GM18505 (cell line): Measurements from ENCODE around the gene GLDC.
A peak's percentile ranks its signal among the peaks of the same experiment; 100 is the strongest.

Source experiments
- ATAC-seq: cut with Tn5 transposase; IDR thresholded peaks from one replicate; pipeline ENCODE4 v1.9.1; 2021; ENCODE audit not compliant: unreplicated experiment
- POLR2A ChIP-seq: IDR thresholded peaks from 4 replicates; pipeline ENCODE4 v1.6.1; 2011; ENCODE audit warnings: borderline replicate concordance; ENCODE audit not compliant: insufficient read depth, insufficient read length; ENCODE audit errors: extremely low read depth

The GLDC gene

GRCh38 chr9:6675268-6675667, 29.7 kb upstream of the GLDC start:
- ATAC-seq, result no peak
- TF ChIP-seq POLR2A, result no peak

- no peak for ATAC-seq
- no peak for TF ChIP-seq POLR2A
Observed at GRCh38 chr9:6673326-6674025, 27.9 kb upstream of the GLDC start.

- no peak for TF ChIP-seq POLR2A
- no peak for ATAC-seq
Observed at GRCh38 chr9:6672118-6672517, 26.6 kb upstream of the GLDC start.

DNA sequence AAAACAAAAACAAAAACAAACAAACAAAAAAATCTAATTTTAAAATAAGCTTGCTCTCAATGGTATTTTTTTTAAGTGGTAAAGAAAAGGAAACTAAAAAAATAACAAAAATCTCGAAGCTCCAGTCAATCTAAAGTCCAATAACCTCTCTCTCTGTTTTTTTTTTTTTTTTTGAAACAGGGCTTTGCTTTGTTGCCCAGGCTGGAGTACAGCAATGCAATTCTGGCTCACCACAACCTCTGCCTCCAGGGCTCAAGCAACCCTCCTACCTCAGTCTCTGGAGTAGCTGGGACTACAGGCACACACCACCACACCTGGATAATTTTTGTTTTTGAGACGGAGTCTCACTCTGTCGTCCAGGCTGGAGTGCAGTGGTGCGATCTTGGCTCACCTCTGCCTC, 25.9 kb upstream of the GLDC start:
- TF ChIP-seq POLR2A, result no peak
- no peak for ATAC-seq

DNA sequence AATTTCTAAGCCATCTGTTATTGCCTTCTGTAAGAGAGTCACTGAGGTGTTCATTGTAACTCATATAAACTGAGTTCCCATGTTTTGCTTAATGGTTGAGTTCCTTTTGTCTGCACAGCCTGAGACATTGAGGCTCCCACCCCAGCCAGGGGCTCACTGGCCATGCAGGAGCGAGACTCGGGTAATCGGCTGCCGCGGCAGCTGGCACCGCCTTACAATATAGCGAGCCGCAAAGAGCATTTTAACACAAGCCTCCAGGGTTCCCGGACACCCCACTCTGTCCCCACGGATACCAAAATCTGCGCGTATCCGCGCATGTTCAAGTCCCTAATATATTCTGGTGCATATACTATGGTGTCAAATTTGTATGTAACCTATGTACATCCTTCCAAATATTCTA, 24.4 kb upstream of the GLDC start:
- TF ChIP-seq POLR2A, result no peak
- no peak for ATAC-seq

- no peak for ATAC-seq
Observed at GRCh38 chr9:6667633-6668280, 22.2 kb upstream of the GLDC start.

GRCh38 chr9:6667080-6667479, 21.6 kb upstream of the GLDC start:
- no peak for ATAC-seq
- TF ChIP-seq POLR2A, result no peak

More at GRCh38 chr9:6667633-6668280, 22.2 kb upstream of the GLDC start:
- no peak for TF ChIP-seq POLR2A

- TF ChIP-seq POLR2A, result no peak
- no peak for ATAC-seq
Observed at GRCh38 chr9:6665628-6666027, 20.1 kb upstream of the GLDC start.

- no peak for TF ChIP-seq POLR2A
- ATAC-seq, result no peak
Observed at GRCh38 chr9:6664204-6664680, 18.7 kb upstream of the GLDC start.

DNA sequence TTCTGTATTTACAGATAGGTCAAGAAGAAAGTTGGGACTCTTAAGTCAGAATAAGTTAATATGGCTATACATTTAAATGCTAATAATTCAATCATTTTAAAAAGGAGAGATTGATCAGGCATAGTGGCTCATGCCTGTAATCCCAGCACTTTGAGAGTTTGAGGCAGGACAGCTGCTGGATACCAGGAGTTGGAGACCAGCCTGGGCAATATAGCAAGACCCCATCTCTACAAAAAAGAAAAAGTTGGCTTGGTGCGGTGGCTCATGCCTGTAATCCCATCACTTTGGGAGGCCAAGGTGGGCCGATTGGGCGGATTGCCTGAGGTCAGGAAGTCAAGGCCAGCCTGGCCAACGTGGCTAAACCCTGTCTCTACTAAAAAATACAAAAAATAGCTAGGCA, 15.0 kb upstream of the GLDC start:
- no peak for TF ChIP-seq POLR2A
- no peak for ATAC-seq

DNA sequence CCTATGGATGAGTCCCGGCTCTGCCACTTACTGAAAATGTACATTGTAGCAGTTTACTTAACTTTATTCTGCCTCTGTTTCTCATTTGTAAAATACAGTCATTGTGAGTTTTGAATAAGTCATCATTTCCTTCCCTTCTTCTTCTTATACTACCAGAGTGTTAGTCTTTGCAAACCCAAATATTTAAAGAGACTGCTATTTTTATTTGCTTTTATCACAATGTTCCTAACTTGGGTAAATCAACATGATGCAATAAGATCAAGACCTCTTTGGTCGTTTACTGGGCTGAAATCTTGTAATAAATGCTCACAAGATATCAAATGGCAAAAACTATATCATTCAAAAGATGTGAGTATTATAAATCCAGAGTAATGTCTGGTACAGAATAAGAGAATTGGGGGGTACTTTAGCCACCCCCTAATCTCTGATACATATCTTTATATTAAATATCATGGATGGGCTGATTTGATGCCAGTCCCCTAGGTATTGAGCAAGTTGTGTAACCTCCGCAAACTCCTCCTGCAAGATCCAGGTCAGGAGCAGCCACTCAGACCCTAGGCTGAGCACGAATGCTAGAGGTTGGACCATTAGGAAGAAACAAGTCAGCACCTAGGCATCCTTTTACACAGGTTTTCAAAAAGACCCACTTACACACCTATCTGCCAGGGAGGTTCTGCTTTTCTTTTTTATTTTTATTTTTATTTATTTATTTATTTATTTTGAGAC, 13.3 kb upstream of the GLDC start:
- no peak for TF ChIP-seq POLR2A
- no peak for ATAC-seq

GRCh38 chr9:6656614-6657300, 11.2 kb upstream of the GLDC start:
- no peak for ATAC-seq
- TF ChIP-seq POLR2A, result no peak

GRCh38 chr9:6655036-6655435, 9.5 kb upstream of the GLDC start:
- ATAC-seq, result peak; percentile 88
- TF ChIP-seq POLR2A, result no peak
